ENCODE measurements around the gene TMEM219.
A peak's percentile ranks its signal among the peaks of the same experiment; 100 is the strongest.

The TMEM219 gene

DNA sequence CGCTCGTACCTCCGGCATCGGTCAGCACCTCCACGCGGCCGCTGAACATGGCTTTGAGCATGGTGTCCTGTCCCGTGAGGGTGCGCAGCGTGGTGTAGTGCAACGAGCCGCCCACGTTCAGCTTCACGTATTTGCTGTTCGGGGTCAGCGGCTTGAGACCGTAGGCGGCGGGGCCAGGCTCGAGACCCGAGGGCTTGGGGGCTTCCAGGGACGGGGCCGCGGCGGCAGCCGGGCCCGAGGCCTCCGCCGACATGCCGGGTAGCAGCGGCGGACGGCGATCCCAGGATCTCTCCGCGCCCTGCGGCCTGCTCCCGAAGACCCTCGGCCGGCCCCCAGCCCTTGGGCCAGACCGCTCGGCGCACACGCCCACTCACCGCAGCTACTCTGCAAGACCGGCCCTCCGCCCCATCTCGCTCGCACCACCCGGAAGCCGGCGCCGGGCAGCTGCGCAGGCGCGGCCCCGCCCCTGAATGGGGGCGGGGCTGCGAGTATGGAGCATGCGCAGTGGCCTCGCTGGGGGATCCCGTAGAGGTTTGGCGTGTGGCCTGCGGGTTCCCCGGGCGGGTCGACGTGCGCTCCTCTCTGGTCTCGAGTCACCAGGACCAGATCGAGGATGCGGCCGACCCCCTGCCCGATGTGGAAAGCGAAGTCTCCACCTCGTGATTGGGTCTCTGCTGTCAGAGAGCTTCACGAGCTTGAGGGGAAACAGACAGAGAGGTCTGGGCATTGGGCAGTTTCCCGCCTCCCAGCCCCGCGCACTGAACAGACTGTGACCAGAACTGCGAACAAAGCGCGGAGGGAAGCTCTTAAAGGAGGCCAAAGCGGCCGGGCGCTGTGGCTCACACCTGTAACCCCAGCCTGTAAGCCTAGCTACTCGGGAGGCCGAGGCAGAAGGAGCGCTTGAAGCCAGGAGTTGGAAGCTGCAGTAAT lies 35.8 kb upstream of the TMEM219 start, which contains the start of gene KCTD13 (continued):
- TF ChIP-seq TSHZ1 (tag by site-specific recombination; IDR thresholded peaks at IDR 0.05; ENCODE audit: borderline replicate concordance) = no peak
- TF ChIP-seq ZNF37A (tag by site-specific recombination; IDR thresholded peaks at IDR 0.05) = no peak
- no peak for TF ChIP-seq MYNN (tag by site-specific recombination; IDR thresholded peaks at IDR 0.05; ENCODE audit: borderline replicate concordance)
- peak; percentile 75; the same call in 1 of the 2 replicates for TF ChIP-seq ZNF76 (tag by site-specific recombination; IDR thresholded peaks at IDR 0.05; ENCODE audit: borderline replicate concordance, low read depth)
- TF ChIP-seq ZNF626 (tag by site-specific recombination; IDR thresholded peaks at IDR 0.05) = no peak
- no peak for TF ChIP-seq ZNF473 (tag by site-specific recombination; IDR thresholded peaks at IDR 0.05)
- TF ChIP-seq ZNF214 (tag by site-specific recombination; IDR thresholded peaks at IDR 0.05; ENCODE audit: borderline replicate concordance) = no peak
- TF ChIP-seq ZNF138 (tag by site-specific recombination; IDR thresholded peaks at IDR 0.05; ENCODE audit: borderline replicate concordance) = no peak
- no peak for TF ChIP-seq ZNF624 (tag by site-specific recombination; IDR thresholded peaks at IDR 0.05)
- TF ChIP-seq WT1 (tag by site-specific recombination; IDR thresholded peaks at IDR 0.05) = no peak

- H3K4me1 ChIP-seq (ENCODE audit: control insufficient read depth, insufficient read depth, low read length) = peaks cover 4% of the 10 kb centered on the region; the same call in 1 of the 2 replicates
- H3K36me3 ChIP-seq (ENCODE audit: control insufficient read depth in 2 of 2, insufficient read depth in 1 of 2, low read length in 2 of 2) = peaks cover 1 to 12% of the 10 kb centered on the region in 2 experiments
- peak overlapping the region; percentile 97 for H3K4me3 ChIP-seq (ENCODE audit: low read depth, low read length)
- TF ChIP-seq ZNF335 (tag by site-specific recombination; conservative IDR thresholded peaks at IDR 0.05) (peak; percentile 70; the same call in 1 of the 2 replicates), SCRT2 (tag by site-specific recombination; IDR thresholded peaks at IDR 0.05) (0 out of 2 replicates have a peak, but pooled peaks have one; percentile 38), ZNF610 (tag by site-specific recombination; IDR thresholded peaks at IDR 0.05; ENCODE audit: borderline replicate concordance) (0 out of 2 replicates have a peak, but pooled peaks have one; percentile 0), ZNF175 (tag by site-specific recombination; IDR thresholded peaks at IDR 0.05) (no peak), KLF9 (tag by site-specific recombination; IDR thresholded peaks at IDR 0.05; ENCODE audit: low read depth) (peak; percentile 47), ZNF433 (tag by site-specific recombination; IDR thresholded peaks at IDR 0.05; ENCODE audit: low read depth) (no peak), ZBTB17 (tag by site-specific recombination; IDR thresholded peaks at IDR 0.05) (peak; percentile 98), ZBTB7A (tag by site-specific recombination; IDR thresholded peaks at IDR 0.05; ENCODE audit: low read depth) (no peak), ZBTB11 (tag by site-specific recombination; conservative IDR thresholded peaks at IDR 0.05; ENCODE audit: low read depth) (0 out of 2 replicates have a peak, but pooled peaks have one; percentile 4), ZNF362 (tag by site-specific recombination; IDR thresholded peaks at IDR 0.05) (peak; percentile 90), ZNF600 (tag by site-specific recombination; IDR thresholded peaks at IDR 0.05) (peak; percentile 97), ZNF837 (tag by site-specific recombination; IDR thresholded peaks at IDR 0.05) (no peak), ZBTB20 (tag by site-specific recombination; IDR thresholded peaks at IDR 0.05) (peak; percentile 23; the same call in 1 of the 2 replicates), ZBTB1 (tag by site-specific recombination; IDR thresholded peaks at IDR 0.05) (0 out of 2 replicates have a peak, but pooled peaks have one; percentile 4)
- H3K9me3 ChIP-seq (ENCODE audit: control insufficient read depth, insufficient read depth, low read depth, low read length) = no peaks in the 10 kb centered on the region
- ChIA-PET CTCF (interaction anchor here (0.8 to 1.8 kb wide), 5 partner anchors 10 to 50 kb away, joined by 3 to 8 read pairs (median 5); no protein-coding TSS in a partner anchor), POLR2A (interaction anchor here (0.5 to 5.3 kb wide), 24 partner anchors 11 to 1027 kb away, joined by 3 to 58 read pairs (median 6); partner anchors contain the start of genes HIRIP3, MAZ, SEZ6L2 and TAOK2)
- peak overlapping the region; percentile 73 for H3K27ac ChIP-seq (ENCODE audit: extremely low read depth, low read depth, low read length)
Measured at GRCh38 chr16:29926711-29927052, 35.2 kb upstream of the TMEM219 start.

Data from HEK293 (cell line).